ENCODE measurements around the gene NFYA. TPM values are rescaled to one million over a fixed set of nuclear protein-coding genes. Genes with fewer than 3 reads are reported as not detected.

NFYA gene
- total RNA-seq, 1 experiment from 2014 or later = 34.7 TPM

DNA sequence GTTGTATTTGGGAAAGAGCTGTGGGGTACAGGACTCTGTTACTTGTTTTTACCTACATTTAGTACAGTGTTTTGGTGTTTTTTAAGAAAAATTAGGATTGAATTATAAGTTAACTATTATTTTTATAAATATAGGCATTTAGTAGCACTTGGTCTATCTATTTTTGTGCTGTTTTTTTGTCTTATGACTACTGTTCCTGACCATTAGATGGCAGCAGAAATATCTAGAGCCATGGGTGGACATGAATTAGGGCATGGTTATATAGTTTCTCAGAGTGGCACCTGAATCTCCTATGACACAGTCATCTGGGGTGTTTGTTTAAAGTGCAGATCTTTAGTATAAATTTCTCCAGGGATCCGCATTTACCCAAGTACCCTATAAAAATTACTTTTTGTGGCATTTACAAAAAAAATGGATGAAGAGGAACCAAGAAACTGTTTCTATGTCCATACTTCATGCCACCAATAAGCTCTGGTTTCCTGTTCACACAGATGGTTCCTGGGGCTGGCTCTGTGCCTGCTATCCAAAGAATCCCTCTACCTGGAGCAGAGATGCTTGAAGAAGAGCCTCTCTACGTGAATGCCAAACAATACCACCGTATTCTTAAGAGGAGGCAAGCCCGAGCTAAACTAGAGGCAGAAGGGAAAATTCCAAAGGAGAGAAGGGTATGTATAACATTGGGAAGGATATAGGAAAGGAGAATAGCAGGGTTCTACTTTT lies 19.8 kb downstream of the NFYA start:
- Mint-ChIP-seq H3K4me1 (no peaks in the 10 kb centered on the region), H3K27me3 (ENCODE audit: low read depth) (no peaks in the 10 kb centered on the region), H3K36me3 (peaks cover 84% of the 10 kb centered on the region), H3K9me3 (no peaks in the 10 kb centered on the region), H3K4me3 (no peak overlapping the region), H3K27ac (no peak overlapping the region)
- DNase-seq (ENCODE audit: low spot score) = no peak
- CTCF ChIA-PET = interaction anchor here (1.0 to 1.2 kb wide), 3 partner anchors 90 to 99 kb away, joined by 3 to 4 read pairs (median 4); no protein-coding TSS in a partner anchor
- POLR2A ChIA-PET = interaction anchor here (1.3 kb wide), 1 partner anchor 8 kb away, joined by 3 read pairs; no protein-coding TSS in a partner anchor
- TF ChIP-seq TP53 (CRISPR knock-in tag; IDR thresholded peaks at IDR 0.05) (no peak), HMGA2 (CRISPR knock-in tag; IDR thresholded peaks at IDR 0.05) (no peak), ZNF121 (CRISPR knock-in tag; IDR thresholded peaks at IDR 0.05) (no peak), RORB (CRISPR knock-in tag; IDR thresholded peaks at IDR 0.05) (no peak), ETV6 (CRISPR knock-in tag; IDR thresholded peaks at IDR 0.05) (no peak), SP1 (CRISPR knock-in tag; conservative IDR thresholded peaks at IDR 0.05) (no peak), ATF1 (CRISPR knock-in tag; IDR thresholded peaks at IDR 0.05) (no peak), SMAD4 (CRISPR knock-in tag; IDR thresholded peaks at IDR 0.05) (no peak), ZBTB21 (CRISPR knock-in tag; IDR thresholded peaks at IDR 0.05; ENCODE audit: borderline replicate concordance) (no peak), JUN (CRISPR knock-in tag; IDR thresholded peaks at IDR 0.05) (no peak), NFYB (CRISPR knock-in tag; conservative IDR thresholded peaks at IDR 0.05; ENCODE audit: low read depth) (no peak), CREM (CRISPR knock-in tag; IDR thresholded peaks at IDR 0.05) (no peak), PRRX2 (CRISPR knock-in tag; IDR thresholded peaks at IDR 0.05) (no peak), GRHL2 (CRISPR knock-in tag; IDR thresholded peaks at IDR 0.05; ENCODE audit: insufficient replicate concordance, severe bottlenecking) (no peak), NR3C1 (CRISPR knock-in tag; conservative IDR thresholded peaks at IDR 0.05; ENCODE audit: low read depth) (no peak)
- TF ChIP-seq, protein P1, sequence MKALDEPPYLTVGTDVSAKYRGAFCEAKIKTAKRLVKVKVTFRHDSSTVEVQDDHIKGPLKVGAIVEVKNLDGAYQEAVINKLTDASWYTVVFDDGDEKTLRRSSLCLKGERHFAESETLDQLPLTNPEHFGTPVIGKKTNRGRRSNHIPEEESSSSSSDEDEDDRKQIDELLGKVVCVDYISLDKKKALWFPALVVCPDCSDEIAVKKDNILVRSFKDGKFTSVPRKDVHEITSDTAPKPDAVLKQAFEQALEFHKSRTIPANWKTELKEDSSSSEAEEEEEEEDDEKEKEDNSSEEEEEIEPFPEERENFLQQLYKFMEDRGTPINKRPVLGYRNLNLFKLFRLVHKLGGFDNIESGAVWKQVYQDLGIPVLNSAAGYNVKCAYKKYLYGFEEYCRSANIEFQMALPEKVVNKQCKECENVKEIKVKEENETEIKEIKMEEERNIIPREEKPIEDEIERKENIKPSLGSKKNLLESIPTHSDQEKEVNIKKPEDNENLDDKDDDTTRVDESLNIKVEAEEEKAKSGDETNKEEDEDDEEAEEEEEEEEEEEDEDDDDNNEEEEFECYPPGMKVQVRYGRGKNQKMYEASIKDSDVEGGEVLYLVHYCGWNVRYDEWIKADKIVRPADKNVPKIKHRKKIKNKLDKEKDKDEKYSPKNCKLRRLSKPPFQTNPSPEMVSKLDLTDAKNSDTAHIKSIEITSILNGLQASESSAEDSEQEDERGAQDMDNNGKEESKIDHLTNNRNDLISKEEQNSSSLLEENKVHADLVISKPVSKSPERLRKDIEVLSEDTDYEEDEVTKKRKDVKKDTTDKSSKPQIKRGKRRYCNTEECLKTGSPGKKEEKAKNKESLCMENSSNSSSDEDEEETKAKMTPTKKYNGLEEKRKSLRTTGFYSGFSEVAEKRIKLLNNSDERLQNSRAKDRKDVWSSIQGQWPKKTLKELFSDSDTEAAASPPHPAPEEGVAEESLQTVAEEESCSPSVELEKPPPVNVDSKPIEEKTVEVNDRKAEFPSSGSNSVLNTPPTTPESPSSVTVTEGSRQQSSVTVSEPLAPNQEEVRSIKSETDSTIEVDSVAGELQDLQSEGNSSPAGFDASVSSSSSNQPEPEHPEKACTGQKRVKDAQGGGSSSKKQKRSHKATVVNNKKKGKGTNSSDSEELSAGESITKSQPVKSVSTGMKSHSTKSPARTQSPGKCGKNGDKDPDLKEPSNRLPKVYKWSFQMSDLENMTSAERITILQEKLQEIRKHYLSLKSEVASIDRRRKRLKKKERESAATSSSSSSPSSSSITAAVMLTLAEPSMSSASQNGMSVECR (CRISPR knock-in tag; IDR thresholded peaks at IDR 0.05; ENCODE audit: borderline replicate concordance) = no peak
- TF ChIP-seq, protein P2, sequence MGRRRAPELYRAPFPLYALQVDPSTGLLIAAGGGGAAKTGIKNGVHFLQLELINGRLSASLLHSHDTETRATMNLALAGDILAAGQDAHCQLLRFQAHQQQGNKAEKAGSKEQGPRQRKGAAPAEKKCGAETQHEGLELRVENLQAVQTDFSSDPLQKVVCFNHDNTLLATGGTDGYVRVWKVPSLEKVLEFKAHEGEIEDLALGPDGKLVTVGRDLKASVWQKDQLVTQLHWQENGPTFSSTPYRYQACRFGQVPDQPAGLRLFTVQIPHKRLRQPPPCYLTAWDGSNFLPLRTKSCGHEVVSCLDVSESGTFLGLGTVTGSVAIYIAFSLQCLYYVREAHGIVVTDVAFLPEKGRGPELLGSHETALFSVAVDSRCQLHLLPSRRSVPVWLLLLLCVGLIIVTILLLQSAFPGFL (CRISPR knock-in tag; IDR thresholded peaks at IDR 0.05; ENCODE audit: borderline replicate concordance) = no peak
- TF ChIP-seq, protein P3, sequence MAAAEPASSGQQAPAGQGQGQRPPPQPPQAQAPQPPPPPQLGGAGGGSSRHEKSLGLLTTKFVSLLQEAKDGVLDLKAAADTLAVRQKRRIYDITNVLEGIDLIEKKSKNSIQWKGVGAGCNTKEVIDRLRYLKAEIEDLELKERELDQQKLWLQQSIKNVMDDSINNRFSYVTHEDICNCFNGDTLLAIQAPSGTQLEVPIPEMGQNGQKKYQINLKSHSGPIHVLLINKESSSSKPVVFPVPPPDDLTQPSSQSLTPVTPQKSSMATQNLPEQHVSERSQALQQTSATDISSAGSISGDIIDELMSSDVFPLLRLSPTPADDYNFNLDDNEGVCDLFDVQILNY (CRISPR knock-in tag; IDR thresholded peaks at IDR 0.05) = no peak
- TF ChIP-seq, protein P4, sequence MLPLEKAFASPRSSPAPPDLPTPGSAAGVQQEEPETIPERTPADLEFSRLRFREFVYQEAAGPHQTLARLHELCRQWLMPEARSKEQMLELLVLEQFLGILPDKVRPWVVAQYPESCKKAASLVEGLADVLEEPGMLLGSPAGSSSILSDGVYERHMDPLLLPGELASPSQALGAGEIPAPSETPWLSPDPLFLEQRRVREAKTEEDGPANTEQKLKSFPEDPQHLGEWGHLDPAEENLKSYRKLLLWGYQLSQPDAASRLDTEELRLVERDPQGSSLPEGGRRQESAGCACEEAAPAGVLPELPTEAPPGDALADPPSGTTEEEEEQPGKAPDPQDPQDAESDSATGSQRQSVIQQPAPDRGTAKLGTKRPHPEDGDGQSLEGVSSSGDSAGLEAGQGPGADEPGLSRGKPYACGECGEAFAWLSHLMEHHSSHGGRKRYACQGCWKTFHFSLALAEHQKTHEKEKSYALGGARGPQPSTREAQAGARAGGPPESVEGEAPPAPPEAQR (CRISPR knock-in tag; IDR thresholded peaks at IDR 0.05) = no peak
- no peak for ATAC-seq

Measured in WTC11 (cell line).